UCSD-AML1 (cell line): ENCODE data around the gene PPP4R2.
A peak's percentile ranks its signal among the peaks of the same experiment; 100 is the strongest.

Experiments
- DNase-seq: peaks from one replicate; lab custom pipeline; 2025; ENCODE audit not compliant: unreplicated experiment; lab: John Stamatoyannopoulos, UW

The PPP4R2 gene

DNA sequence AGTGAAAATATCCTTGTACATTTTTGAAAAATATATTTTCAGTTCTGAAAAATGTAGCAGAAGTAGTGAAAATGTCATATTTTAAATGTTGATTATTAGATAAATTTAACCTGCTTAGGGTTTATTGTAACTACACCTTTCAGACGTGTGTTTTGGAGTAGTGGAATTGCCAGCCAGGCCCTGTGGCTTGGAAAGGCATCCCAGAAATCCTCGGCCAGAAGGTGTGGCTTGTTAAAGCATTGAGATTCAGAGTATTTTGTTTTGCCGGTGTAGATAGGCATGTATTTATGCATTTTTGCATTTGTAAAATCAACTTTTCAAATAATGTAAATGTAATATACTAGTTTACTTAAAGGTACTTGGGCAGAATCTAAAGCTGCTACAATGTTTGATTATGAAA lies 71.8 kb downstream of the PPP4R2 start:
- no peak for DNase-seq

DNA sequence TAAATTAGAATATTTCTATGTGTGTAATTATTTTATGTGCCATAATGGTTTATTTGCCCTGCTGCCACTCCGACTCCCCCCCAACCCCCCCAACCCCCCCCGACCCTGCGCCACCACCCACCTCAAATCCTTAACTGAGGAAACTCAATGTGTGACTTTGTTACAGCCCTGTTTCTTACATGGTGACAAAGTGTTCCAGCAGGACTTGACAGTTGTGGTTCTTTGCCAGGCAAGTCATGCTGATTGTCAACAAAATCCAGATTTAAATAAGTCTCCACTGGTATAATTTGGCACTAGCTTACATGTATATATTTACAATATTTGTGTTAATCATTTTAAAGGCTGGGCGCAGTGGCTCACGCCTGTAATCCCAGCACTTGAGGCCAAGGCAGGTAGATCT lies 72.6 kb downstream of the PPP4R2 start:
- DNase-seq: no peak

DNA sequence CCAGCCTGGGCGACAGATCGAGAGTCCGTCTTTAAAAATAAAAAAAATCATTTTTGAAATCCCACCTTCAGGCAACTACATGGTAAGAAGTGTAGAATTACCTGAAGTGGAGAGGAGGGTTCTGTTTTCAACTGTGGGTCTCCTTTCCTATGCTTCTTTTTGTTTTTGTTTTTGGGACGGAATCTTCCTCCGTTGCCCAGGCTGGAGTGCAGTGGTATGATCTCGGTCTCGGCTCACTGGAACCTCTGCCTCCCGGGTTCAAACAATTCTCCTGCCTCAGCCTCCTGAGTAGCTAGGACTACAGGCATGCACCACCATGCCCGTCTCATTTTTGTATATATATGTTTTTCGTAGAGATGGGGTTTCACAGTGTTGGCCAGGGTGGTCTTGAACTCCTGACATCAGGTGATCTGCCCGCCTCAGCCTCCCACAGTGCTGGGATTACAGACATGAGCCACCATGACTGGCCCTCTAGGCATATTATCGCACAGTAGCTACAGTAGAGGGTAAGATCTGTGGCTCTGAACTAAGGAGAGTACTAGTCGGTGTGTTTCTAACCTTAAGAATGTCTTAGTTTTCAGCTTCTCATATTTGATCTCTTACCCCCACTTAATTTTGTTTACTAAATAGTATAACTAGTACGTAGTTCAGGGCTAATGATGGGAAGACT lies 73.3 kb downstream of the PPP4R2 start:
- no peak for DNase-seq

DNA sequence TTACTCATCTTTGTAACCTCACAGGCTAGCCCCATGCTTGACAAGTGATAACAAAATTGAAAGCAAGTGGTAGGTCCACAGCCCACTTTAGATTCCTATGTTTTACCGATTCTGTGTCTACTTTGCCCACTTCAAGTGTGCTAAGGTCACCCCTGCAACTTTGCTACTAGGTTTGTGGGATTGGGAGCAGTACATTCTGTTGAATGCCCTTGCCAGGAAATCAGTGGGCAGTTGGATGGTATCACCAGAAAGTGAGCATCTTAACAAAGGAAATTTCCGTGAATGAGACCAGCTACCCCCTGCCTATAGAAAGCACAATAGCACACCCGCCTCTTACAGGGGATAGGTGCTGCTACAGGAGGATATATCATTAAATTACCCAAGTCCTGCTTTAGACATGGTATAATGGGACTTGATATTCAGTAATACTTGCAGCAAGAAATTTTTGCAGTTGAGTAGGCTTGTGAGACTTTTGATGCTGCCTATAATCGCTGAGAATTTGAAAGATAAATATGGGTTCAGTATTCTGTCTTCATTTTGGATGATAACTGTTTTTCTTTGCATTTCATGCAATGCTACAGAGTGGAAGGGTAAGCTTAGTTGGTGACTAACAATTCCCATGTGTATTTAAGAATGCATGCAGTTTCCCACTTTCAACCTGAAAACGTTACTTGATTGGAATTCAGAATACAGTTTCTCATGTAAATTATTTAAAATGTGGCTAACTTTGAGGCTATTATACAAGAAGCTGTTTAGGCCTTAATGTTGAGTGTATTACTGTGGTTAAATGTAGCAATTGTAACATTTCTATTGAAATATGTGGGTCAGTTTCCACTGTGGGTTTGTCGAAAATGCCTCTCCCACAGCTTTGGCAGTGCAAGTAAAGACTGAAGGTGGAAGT lies 74.3 kb downstream of the PPP4R2 start:
- no peak for DNase-seq

DNA sequence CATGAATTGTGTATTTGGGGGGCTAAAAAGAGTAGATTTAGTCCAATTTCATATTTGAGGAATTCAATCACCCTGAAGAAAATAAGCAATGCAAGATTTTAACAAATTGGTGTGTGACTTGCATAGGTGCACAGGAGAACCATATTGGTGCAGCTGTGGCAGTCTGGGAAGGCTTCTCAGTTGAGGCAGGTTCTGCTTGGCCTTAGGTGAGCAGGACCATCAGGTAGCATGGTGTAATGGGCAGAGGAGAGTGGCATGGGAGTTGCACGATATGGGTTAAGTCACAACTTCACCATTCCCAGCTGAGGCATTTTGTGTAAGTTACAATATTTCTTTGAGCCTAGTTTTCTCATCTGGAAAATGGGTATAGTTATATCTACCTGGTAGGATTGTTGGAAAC lies 75.3 kb downstream of the PPP4R2 start:
- DNase-seq: no peak

DNA sequence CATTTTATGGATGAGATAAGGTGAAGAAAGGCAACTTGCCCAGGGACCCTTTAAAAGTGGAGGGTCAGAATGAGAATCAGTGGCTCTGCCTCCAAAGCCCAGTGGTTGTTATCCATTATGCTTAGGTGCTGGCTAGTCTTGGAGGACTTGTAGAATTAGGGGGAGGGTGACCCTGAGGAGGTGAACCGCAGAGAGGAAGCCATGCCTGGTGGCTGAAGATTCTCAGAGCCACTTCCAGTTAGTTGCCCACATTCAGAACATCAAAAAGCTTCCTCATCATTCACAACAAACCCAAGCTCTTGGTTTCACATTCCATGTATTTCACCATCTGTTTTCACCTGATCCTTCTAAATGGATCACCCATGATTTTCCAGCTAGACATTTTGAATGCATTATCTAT lies 76.0 kb downstream of the PPP4R2 start:
- DNase-seq: peak; percentile 38

DNA sequence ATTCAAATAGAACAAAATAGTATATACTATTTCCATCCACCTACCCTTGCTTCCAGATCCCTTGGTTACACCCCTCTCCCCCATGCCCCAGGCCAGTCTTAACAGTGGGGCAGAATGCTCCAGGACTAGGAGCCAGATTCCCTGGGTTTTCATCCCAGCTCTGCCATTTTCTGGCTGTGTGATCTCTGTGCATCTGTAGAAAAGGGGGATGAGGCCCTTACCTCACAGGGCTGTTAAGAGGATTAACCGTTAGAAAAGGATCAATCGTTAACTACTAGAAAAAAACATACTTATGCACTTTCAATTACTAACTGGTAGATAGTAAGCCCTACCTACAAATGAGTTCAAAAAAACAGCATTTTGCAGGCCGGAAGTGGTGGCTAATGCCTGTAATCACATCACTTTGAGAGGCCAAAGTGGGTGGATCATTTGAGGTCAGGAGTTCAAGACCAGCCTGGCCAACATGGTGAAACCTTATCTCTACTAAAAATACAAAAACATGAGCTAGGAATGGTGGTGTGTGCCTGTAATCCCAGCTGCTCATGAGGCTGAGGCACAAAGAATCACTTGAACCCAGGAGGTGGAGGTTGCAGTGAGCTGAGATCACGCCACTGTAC lies 76.6 kb downstream of the PPP4R2 start:
- DNase-seq: no peak

DNA sequence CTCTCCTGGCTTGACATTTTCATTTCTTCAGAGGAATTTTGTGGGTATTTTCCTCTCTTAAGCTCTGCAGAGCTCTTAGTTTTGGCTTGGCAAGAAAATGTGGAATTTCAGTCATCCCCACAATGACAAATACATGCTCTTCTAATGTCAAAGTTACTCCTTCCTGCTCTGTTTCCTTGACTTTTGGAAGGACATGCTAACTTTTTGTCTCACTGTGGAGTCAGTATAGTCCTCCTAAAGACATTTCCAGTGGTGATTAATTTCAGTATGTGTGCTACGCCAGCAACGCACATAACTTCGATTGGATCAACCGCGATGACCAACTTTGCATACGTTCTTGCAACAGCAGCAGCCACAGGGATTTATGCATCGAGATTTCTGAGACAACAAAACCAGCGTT lies 78.2 kb downstream of the PPP4R2 start:
- no peak for DNase-seq

DNA sequence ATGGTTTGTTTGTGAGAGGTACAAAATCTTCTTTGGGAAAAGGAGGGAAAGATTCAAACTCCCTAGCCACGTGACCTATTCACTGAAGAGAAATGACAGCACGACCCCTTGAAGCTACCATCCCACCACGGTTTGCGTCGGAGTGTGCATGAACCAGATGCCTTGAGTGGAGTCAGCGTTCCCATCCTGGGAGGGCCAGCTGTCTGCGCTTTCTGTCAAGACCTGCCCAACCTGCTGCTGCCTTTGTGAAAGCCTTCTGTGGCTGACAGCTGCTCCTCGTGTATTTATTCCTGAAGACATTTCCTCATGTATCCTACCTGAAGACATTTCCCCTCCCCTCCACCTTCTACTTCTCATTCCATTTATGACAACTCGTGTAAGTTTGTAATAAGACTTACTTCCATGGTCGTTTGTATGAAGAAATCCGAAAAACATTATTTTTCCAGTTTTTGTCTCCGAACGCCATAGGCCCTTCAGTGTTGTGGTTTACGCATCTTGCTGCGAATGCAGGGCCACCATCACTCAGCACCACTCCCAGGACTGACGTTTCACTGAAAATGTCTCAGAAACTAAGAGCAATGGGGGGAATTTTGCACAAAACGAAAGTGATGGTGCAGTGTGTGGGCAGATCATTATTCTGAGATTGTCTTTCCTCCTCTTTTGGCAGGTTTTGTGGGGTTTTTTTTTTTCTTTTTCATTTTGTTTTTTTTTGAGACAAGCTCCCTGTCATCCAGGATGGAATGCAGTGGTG lies 83.8 kb downstream of the PPP4R2 start:
- DNase-seq: no peak

DNA sequence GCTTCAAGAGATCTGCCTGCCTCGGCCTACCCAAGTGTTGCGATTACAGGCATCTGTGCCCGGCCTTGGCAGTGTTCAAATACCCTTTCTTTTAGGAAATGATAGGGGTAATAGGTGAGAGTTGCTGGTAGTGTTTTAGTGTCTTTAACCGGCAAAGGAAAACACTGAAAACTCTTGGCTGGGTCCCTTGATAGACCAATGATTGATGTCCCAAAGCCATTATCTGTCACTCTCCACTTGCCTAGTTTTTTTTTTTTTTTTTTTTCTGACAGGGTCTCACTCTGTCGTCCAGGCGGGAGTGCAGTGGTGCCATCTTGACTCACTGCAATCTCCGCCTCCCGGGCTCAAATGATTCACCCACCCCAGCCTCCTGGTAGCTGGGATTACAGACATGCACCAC lies 84.5 kb downstream of the PPP4R2 start:
- DNase-seq: no peak

DNA sequence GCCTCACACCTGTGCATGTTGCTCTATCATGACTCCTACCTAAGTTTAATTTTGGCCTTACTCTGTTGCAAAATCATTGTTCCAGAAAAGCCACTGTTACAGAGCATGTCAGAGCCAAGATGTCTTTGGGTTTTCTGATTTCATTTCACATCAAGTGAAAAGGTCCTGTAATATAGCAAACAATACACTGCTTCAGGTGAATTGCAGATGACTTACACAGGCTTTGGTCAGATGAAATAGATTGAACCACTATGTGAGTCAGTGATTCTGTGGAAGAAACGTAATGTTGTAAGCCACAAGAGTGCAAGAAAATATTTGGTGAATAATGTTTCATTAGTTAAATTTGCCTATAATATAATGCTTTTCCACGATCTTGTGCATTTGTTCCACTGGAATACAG lies 87.6 kb downstream of the PPP4R2 start:
- no peak for DNase-seq

DNA sequence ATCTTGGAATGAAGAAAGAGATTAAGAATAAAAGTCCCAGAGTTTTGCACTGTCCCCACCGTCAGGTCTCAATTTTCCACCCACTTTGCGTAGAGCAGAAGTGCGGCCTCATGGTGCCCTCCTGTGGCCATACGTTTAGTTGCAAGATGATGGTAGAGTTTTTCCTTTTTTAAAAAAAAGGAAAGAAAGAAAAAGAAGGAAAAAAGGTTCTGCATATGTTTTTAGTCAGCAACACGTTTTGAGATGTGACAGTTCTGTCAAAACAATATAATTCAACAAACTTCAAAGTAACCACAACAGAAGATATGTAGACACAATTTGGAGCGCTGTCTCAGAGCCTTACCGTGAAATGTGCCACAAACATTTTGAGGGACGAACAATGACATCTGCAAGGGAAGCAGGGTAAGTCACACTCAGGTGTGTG lies 89.5 kb downstream of the PPP4R2 start:
- no peak for DNase-seq

DNA sequence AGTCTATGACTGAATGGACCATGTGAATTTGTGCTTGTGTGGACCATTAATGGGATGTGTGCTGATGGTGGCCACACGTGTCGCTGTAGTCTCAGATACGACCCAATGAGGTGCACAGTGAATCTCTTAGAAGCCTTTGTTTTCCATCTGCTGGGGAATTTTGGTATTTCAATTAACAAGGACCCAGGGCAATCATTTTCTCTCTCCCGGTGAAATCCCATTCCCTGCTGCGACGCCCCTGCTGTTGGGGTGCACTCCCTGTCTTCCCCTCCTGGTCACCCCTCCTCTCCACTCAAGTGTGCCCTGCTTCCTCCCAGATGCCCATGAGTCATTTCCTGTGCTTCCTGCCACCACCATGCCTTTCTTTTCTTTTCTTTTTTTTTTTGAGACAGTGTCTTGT lies 97.5 kb downstream of the PPP4R2 start:
- peak; percentile 54 for DNase-seq

DNA sequence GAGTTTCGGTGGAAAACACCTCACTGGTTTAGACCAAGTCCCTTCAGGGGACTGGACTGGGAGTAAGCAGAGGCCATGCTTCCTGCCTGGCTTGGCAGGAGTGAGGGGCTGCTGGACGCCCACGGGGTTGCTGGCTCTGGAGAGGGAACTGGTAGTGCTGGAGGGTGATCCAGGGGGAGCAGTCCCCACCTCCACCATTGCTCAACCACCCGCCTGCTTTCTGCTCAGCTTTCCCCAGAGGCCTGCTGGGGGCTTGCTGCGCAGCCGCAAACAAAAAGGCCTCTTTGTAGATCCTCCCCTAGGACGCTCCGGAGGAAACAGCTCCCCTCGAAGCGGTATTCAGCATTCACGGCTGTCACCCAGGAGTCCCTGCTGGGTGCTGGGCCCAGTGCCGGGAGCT lies 98.3 kb downstream of the PPP4R2 start:
- no peak for DNase-seq

DNA sequence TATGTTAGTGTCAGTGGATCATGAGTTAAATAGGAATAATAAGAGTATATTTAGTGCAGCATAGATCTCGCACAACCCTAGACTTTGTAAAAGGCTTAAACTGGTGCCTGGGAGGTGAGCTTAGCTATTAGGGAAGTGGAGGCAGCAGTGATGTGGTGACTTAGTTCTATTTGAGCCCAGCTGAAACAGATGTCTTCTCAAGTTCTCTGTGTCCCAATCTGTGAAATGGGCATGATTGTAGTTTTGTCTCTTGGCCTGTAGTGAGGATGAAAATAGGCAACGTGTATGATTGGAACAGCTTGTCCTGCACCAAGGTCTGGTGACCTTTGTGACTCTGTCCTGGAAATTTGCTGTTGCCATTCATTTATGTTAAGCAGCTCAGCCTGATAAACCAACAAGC lies 99.6 kb downstream of the PPP4R2 start:
- no peak for DNase-seq

DNA sequence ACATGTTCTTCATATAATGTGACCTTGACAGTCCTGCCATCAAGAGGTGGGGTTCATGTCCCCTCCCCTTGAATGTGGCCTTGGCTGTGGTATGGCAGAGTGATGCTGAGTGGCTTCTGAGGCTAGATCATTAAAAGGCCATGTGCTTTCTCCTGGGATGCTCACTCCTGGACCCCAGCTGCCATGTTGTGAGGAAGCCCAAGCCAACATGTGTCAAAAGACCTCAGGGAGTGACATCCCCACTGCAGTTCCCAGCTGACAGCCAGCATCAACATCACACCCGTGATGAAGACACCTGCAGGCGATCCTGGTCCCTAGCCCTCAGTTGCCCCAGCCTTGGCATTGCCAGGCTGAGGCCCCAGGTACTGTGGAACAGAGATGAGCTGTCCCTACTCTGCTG lies 101.4 kb downstream of the PPP4R2 start:
- DNase-seq: no peak

DNA sequence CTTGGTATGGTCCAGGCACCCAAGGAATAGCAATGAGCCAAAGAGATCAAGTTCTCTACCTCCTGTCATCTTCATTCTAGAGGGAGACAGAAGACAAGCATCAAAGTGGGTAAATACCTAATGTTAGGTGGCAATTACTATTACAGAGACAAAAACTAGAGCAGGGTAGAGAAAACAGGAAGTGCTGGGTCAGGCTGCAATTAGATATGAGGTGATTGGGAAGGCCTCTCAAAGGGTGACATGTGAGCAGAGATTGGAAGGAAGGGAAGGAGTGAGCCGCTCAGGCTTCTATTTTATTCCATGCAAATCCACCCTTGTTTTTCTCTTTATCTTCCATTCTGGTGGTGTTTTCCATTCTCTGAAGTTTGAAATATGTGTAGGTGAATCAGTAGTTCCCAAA lies 102.3 kb downstream of the PPP4R2 start:
- no peak for DNase-seq

DNA sequence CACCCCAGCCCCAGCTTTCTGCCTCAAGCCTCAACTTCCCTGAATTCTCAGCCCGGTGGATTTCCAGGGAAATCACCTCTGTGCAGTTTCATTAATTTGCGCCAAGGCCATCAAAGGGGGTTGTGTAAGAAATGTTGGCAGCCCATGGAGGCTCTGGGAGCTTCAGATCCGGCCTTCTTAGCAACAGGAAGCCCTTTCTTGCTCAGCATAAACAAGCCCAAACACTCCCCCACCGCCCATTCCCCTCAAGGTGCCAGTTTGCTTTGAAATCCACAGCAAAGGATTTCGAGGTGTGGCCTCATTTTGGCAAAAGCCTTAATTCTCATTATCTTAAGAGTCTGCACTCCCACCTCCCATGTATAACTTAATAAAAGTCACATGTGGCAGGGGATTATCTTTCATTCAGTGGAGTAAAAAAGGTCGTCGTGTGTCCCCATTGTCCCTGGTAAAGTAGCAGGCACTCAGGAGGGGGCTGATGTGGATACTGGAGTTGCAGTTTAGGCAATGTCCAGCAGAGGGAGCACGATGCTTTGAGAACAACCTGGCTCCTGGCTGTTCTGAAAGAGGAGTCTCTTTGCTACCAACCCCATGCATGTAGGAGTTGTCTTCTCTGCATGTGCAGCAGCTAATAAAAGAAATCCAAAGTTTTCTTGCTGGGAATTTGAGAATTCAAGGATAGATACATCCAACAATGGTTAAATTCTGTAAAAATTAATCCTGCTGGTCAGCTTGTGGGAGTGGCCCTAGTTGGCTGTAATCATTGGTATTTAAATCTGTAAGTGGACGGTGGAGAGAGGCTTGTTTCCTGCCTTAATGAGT lies 104.3 kb downstream of the PPP4R2 start:
- DNase-seq: peak; percentile 59

DNA sequence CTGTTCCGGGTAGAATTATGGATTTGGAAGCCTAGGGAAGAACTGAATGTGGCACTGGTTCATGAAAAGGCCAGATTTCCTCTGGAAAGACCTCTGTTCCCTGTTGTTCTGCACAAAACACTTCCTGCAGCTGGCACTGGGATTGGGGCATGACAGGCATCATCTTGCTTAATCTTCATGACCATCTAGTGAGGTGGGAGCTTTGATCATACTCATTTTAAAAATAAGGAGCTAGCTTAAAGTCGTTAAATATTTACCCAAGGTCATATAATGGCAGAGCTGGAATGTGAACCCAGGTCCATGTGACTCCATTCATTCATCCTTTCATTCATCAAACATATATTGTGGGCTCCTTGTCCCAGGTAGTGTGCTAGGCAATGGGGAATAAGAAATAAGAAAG lies 105.3 kb downstream of the PPP4R2 start:
- no peak for DNase-seq

DNA sequence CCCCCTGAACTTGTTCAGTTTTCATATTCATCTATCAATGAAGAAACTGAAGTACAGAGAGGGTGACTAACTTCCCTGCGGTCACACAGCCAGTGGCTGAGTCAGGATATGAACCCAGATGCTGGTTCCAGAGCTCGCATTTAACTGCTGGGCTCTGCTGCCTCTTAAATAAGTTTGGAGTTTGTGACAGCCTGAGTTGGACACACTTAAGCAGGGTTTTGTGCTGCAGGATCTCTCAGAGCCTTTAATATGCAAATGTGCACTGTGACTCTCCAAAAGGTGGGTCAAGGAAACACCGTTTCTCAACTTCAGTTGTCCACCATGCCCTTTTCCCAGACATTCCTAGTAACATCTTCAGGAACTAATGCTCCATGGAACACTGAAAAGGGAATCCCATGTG lies 110.6 kb downstream of the PPP4R2 start:
- no peak for DNase-seq
